Karpas-422 (cell line): ENCODE measurements around the gene MAB21L3. TPM values are rescaled to one million over a fixed set of nuclear protein-coding genes. Genes with fewer than 3 reads are reported as not detected.

Source experiments
- DNase-seq: peaks from one replicate; pipeline ENCODE4 v3.0.0-alpha.2; 2015
- H2AFZ ChIP-seq: fragments of 200-600 bp; sonication (generic); 2 replicates; pipeline ENCODE4 v1.6.1; 2014; ENCODE audit warnings: antibody characterized with exemption, low read length, mixed read lengths
- H3K27ac ChIP-seq: fragments of 200-600 bp; sonication (generic); 2 replicates; pipeline ENCODE4 v1.5.1; 2014; ENCODE audit warnings: mild to moderate bottlenecking, low read length, moderate library complexity
- H3K27me3 ChIP-seq: fragments of 200-600 bp; sonication (generic); 2 replicates; pipeline ENCODE4 v1.6.1; 2014; ENCODE audit warnings: low read length, mixed read lengths
- H3K36me3 ChIP-seq: fragments of 200-600 bp; sonication (generic); 2 replicates; pipeline ENCODE4 v1.6.1; 2014; ENCODE audit warnings: low read length, mixed read lengths; ENCODE audit not compliant: insufficient read depth
- H3K4me1 ChIP-seq: fragments of 200-600 bp; sonication (generic); 2 replicates; pipeline ENCODE4 v1.6.1; 2014; ENCODE audit warnings: mild to moderate bottlenecking, low read length, mixed read lengths
- H3K4me2 ChIP-seq: fragments of 200-600 bp; sonication (generic); 2 replicates; pipeline ENCODE4 v1.6.1; 2014; ENCODE audit warnings: low read length, low read depth, mild to moderate bottlenecking; ENCODE audit not compliant: poor library complexity, severe bottlenecking
- H3K4me3 ChIP-seq: fragments of 200-600 bp; sonication (generic); 2 replicates; pipeline ENCODE4 v1.5.1; 2014; ENCODE audit warnings: mild to moderate bottlenecking, antibody characterized with exemption, low read length, mixed read lengths
- H3K79me2 ChIP-seq: fragments of 200-600 bp; sonication (generic); 2 replicates; pipeline ENCODE4 v1.6.1; 2014; ENCODE audit warnings: mild to moderate bottlenecking, low read length, mixed read lengths
- H3K9ac ChIP-seq: fragments of 200-600 bp; sonication (generic); 2 replicates; pipeline ENCODE4 v1.6.0; 2014; ENCODE audit warnings: low read length
- H3K9me2 ChIP-seq: fragments of 200-600 bp; sonication (generic), shearing (Covaris generic); replicated peaks from 2 replicates; pipeline ENCODE4 v1.6.0; 2014; ENCODE audit warnings: mild to moderate bottlenecking, low read length, moderate library complexity; ENCODE audit not compliant: insufficient read depth
- H3K9me3 ChIP-seq: fragments of 300-700, 200-600 bp; sonication (generic); 2 replicates; pipeline ENCODE4 v1.6.1; 2014; ENCODE audit warnings: low read length, mixed read lengths
- H4K20me1 ChIP-seq: fragments of 200-600 bp; sonication (generic); 2 replicates; pipeline ENCODE4 v1.6.1; 2014; ENCODE audit warnings: mild to moderate bottlenecking, antibody characterized with exemption, low read length, low read depth; ENCODE audit not compliant: insufficient read depth
- total RNA-seq: library from RNA; depleted of rRNA; stranded (reverse); fragments of >200 nt; shearing (Covaris generic); gene quantifications from 2 replicates; pipeline ENCODE4 v1.2.3, GENCODE V29; 2014; ENCODE audit warnings: low replicate concordance; rRNA removed

The MAB21L3 gene
- total RNA-seq: not detected in 2 replicates

DNA sequence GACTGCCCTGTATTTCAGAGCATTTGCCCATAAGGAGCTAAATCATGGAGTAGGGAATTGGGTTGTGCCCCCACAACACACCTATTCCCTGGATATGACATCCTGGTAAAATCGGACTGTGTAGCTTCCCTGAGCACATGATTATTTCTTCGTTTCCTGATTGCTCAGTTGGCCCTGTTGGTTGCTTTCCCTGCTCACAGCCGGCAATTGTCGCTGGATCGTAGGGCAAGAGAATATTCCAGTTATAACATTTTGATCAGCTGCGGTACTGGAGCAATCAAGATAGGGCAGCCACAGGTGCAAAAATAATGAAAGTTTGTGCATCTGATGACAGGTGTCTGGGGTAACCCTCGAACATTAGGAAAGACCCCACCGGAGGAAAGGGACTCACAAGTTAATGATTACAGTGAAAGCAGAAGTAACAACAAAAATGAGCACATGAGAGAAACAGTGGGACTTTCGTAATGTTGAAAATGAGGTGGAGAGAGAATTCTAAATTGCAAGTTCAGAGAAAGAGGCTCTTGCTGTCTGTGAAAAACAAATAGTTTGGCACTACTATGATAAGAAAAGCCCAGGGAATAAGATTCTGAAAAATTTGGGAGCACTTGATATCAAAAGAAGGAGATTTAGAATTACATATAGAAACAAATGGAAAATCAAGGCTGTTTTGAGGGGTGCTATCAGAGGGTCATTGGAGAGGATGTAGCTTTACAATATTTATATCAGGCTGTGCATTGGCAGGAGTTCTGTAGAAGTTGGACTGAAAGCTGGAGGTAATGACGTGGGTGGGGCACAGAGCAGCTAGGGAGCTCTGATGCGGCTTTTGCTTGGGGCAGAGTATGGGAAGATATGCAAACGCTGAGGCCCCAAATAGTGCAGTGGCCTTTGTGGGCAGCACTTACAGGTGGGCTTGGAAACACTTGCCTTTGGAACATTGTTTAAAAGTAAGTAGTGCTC lies at the start of gene MAB21L3:
TSS of gene MAB21L3 (plus strand) at position 833 of the 957 bp plus-strand sequence. CDS start 1,217 bp downstream, outside the sequence.
- no peak within 1 kb of the TSS for H3K4me2 ChIP-seq
- no peaks in the 10 kb centered on the region for H4K20me1 ChIP-seq
- H3K79me2 ChIP-seq: no peaks in the 10 kb centered on the region
- H3K4me1 ChIP-seq: peaks cover 14% of the 10 kb centered on the region
- no peak within 1 kb of the TSS for H2AFZ ChIP-seq
- H3K4me3 ChIP-seq: no peak within 1 kb of the TSS
- DNase-seq: no peak
- H3K9me3 ChIP-seq: no peaks in the 10 kb centered on the region
- no peak within 1 kb of the TSS for H3K9ac ChIP-seq
- H3K27ac ChIP-seq: no peak within 1 kb of the TSS
- H3K27me3 ChIP-seq: no peaks in the 10 kb centered on the region
- H3K36me3 ChIP-seq: no peaks in the 10 kb centered on the region
- no peaks in the 10 kb centered on the region for H3K9me2 ChIP-seq

DNA sequence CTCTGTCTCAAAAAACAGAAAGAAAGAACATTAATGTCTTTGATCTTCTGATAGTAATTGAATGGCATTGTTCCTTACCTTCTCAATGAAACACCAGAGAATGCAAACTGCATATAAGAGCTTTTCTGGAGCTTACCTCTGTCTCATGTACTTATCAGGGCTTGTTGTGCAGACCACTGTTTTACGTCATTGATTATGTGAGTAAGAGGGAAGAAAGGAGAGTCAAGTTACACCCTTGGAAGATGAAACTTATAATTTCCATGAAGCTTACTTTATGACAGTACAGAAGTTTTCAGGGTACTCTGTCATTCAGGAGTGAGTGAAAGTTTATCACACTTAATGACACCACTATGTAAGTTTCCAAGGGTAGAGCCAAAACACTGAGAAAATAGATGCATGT lies 49.0 kb upstream of the MAB21L3 start:
- DNase-seq: no peak
- Histone ChIP-seq H2AFZ (no peak overlapping the region), H3K4me1 (no peaks in the 10 kb centered on the region)

DNA sequence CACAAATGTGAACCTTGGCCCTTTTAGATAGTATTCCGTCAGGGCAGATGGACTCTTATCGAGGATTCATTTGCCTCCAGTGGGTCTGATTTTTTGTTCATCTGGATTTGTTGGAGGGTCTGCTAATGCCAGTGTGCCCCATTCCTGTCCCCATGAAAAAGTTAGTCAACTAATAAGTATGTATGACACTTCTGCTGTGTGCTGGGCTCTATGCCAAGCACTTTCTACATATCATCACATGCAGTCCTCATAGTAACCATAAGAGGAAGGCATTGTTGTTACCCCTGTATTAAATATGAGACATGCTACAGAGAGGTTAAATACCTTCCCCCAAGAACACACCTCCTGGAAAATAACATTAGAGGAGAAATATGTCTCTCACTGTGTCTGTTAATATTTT lies 46.6 kb upstream of the MAB21L3 start:
- H3K4me2 ChIP-seq: no peak overlapping the region
- no peaks in the 10 kb centered on the region for H3K9me3 ChIP-seq
- DNase-seq: no peak
- no peak overlapping the region for H3K9ac ChIP-seq
- H4K20me1 ChIP-seq: no peaks in the 10 kb centered on the region
- H3K27me3 ChIP-seq: no peaks in the 10 kb centered on the region
- H3K36me3 ChIP-seq: no peaks in the 10 kb centered on the region
- no peak overlapping the region for H2AFZ ChIP-seq
- no peaks in the 10 kb centered on the region for H3K79me2 ChIP-seq
- no peaks in the 10 kb centered on the region for H3K4me1 ChIP-seq
- H3K9me2 ChIP-seq: no peaks in the 10 kb centered on the region
- no peak overlapping the region for H3K4me3 ChIP-seq
- H3K27ac ChIP-seq: no peak overlapping the region

More for the DNA sequence above, 49.0 kb upstream of the MAB21L3 start:
- no peaks in the 10 kb centered on the region for H3K79me2 ChIP-seq
- H3K9me2 ChIP-seq: no peaks in the 10 kb centered on the region
- no peak overlapping the region for H3K9ac ChIP-seq
- H3K9me3 ChIP-seq: no peaks in the 10 kb centered on the region
- H3K27ac ChIP-seq: no peak overlapping the region
- no peak overlapping the region for H3K4me2 ChIP-seq
- H3K27me3 ChIP-seq: no peaks in the 10 kb centered on the region
- H4K20me1 ChIP-seq: no peaks in the 10 kb centered on the region
- no peak overlapping the region for H3K4me3 ChIP-seq
- H3K36me3 ChIP-seq: no peaks in the 10 kb centered on the region

DNA sequence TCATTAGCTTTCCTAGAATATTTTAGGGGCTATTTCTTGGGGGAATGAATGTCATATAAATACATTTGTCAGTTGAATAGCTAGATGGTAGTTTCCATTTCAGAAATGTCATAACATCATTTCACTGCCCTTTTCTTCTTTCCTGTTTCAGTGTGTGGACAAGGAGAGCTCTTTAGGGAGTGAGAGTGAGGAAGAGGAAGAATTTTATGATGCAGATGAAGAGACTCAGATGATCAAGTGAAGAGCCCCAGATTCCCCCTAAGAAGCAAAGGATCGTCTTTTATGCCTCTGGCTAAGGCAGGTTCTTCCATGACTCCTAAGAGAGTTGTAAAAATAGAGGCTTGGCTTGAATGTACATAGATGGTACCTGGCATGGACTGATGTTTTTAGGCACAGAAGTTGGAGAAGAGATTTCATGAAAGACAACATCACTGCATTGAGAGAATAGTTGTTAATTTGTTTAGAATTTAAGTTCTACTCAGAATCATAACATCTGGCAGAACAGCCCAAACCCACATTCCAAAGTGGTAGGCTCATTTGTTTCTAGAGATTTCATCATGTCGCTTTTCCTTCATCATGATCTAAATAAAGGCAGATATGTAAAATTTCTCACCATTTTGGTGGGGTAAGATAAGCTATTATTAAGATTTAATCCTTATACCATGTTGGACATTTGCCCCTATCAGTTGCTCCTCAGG lies 44.2 kb upstream of the MAB21L3 start:
- Histone ChIP-seq H3K79me2 (no peaks in the 10 kb centered on the region), H3K27me3 (no peaks in the 10 kb centered on the region), H3K36me3 (no peaks in the 10 kb centered on the region), H3K4me2 (no peak overlapping the region), H3K9ac (no peak overlapping the region), H3K4me3 (no peak overlapping the region), H3K4me1 (no peaks in the 10 kb centered on the region), H2AFZ (no peak overlapping the region), H4K20me1 (no peaks in the 10 kb centered on the region), H3K9me3 (no peaks in the 10 kb centered on the region), H3K27ac (no peak overlapping the region), H3K9me2 (no peaks in the 10 kb centered on the region)
- no peak for DNase-seq

DNA sequence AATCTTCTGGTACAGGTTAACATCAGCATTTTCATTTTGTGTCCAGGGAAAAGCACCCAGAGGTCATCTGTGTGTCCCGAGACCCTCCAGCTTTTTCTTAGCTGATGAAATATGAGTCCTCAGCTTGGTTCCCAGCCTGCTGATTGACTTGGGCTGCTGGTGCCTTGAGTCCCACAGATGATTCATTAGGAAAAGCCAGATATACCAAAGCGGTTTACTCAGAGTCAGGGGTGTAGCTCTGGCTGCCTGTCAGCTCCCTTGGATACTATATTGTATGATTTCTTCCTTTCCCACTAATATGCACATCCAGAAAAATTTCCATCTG lies 43.7 kb upstream of the MAB21L3 start:
- H2AFZ ChIP-seq: no peak overlapping the region
- H3K9ac ChIP-seq: no peak overlapping the region
- H4K20me1 ChIP-seq: no peaks in the 10 kb centered on the region
- no peak overlapping the region for H3K4me2 ChIP-seq
- H3K79me2 ChIP-seq: no peaks in the 10 kb centered on the region
- H3K4me3 ChIP-seq: no peak overlapping the region
- no peaks in the 10 kb centered on the region for H3K27me3 ChIP-seq
- no peaks in the 10 kb centered on the region for H3K9me3 ChIP-seq
- H3K27ac ChIP-seq: no peak overlapping the region
- no peaks in the 10 kb centered on the region for H3K9me2 ChIP-seq
- H3K36me3 ChIP-seq: no peaks in the 10 kb centered on the region
- no peak for DNase-seq
- no peaks in the 10 kb centered on the region for H3K4me1 ChIP-seq

DNA sequence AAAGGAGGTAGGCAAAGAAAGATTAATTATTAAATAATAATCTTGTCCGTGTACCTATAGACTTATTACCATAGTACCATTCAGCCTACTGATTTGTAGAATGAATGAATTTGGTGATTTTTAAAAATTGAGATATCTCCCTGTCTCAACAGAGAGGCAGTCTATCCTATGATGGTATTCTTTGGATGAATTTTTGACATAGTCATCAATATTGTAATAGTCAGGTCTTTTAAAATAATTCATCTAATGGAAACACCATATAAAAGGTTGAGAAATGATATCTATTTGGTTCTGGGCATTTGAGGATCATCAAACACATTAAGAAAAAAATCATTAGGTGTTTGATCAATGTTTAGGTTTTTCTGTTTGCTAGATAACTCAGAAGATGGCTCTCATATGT lies 35.6 kb upstream of the MAB21L3 start:
- H3K27me3 ChIP-seq: no peaks in the 10 kb centered on the region
- DNase-seq: no peak
- H3K4me1 ChIP-seq: no peaks in the 10 kb centered on the region
- H2AFZ ChIP-seq: no peak overlapping the region
- no peaks in the 10 kb centered on the region for H3K36me3 ChIP-seq
- H4K20me1 ChIP-seq: no peaks in the 10 kb centered on the region
- no peak overlapping the region for H3K9ac ChIP-seq
- H3K9me3 ChIP-seq: no peaks in the 10 kb centered on the region
- no peak overlapping the region for H3K27ac ChIP-seq
- no peak overlapping the region for H3K4me2 ChIP-seq
- H3K9me2 ChIP-seq: no peaks in the 10 kb centered on the region
- H3K4me3 ChIP-seq: no peak overlapping the region
- H3K79me2 ChIP-seq: no peaks in the 10 kb centered on the region

DNA sequence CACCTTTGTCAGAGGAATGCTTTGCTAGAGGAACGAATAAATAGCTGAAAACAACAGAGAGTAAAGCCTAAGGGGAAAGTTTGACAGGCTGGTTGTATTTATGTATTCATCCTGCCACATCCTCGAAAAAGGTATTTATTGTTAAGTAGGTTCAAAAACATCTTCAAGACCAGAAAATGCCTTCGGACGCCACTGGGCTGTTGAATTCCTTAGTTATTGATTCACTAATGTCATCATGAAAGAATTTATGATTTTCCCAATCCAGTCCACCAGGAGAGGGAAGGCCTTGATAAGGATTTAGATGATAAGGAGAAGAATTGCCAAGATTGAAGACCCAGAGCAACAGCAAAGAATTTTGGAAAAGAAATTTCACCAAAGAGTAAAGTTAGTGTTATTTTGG lies 35.2 kb upstream of the MAB21L3 start:
- Histone ChIP-seq H3K4me3 (no peak overlapping the region), H3K36me3 (no peaks in the 10 kb centered on the region), H3K27ac (no peak overlapping the region), H3K4me1 (no peaks in the 10 kb centered on the region), H3K9me3 (no peaks in the 10 kb centered on the region), H3K79me2 (no peaks in the 10 kb centered on the region), H3K9me2 (no peaks in the 10 kb centered on the region), H3K27me3 (no peaks in the 10 kb centered on the region), H4K20me1 (no peaks in the 10 kb centered on the region), H2AFZ (no peak overlapping the region), H3K9ac (no peak overlapping the region), H3K4me2 (no peak overlapping the region)
- no peak for DNase-seq

DNA sequence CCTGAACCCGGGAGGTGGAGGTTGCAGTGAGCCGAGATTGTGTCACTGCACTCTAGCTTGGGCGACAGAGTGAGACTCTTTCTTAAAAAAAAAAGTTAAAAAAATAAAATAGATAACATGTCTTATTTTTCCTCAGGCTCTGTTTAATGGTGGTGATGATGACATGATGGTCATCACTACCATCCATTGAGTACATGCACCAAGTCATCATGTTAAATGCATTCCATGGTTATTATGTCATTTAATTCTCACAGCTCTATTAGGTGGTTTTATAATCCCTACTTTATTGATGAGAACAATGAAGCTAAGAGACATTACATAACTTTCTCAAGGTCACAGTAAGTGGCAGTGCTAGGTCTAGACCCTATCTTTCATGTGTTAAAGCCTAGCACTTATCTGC lies 34.4 kb upstream of the MAB21L3 start:
- Histone ChIP-seq H3K4me3 (no peak overlapping the region), H3K4me1 (no peaks in the 10 kb centered on the region), H2AFZ (no peak overlapping the region), H3K9me3 (no peaks in the 10 kb centered on the region), H3K9ac (no peak overlapping the region), H3K9me2 (no peaks in the 10 kb centered on the region), H3K27me3 (no peaks in the 10 kb centered on the region), H3K79me2 (no peaks in the 10 kb centered on the region), H4K20me1 (no peaks in the 10 kb centered on the region), H3K4me2 (no peak overlapping the region), H3K36me3 (no peaks in the 10 kb centered on the region), H3K27ac (no peak overlapping the region)
- no peak for DNase-seq
